ENCODE data around the gene ST6GALNAC3.
A peak's percentile ranks its signal among the peaks of the same experiment; 100 is the strongest.

Gene ST6GALNAC3

DNA sequence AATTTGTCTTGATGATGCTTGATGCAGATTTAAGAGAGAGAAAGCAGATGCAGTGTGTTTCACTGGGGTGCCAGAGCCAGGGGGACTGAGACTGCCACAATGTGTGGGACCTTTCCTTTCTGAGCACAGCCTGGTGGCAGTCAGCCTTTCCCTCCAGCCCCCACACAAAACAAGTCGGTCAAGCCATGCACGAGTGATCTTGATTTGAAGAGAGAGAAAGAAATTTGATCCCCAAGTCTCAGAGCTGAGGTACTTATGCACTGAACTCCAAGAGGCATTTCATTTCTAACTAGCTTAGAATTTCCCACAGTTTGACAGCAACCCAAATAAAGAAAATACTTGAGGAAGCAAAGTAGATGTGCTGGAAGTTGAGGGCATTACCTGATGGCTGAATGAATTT, 193.8 kb downstream of the ST6GALNAC3 start:
- no peak for DNase-seq (ENCODE audit: low read depth, low spot score)
- TF ChIP-seq, protein P1, sequence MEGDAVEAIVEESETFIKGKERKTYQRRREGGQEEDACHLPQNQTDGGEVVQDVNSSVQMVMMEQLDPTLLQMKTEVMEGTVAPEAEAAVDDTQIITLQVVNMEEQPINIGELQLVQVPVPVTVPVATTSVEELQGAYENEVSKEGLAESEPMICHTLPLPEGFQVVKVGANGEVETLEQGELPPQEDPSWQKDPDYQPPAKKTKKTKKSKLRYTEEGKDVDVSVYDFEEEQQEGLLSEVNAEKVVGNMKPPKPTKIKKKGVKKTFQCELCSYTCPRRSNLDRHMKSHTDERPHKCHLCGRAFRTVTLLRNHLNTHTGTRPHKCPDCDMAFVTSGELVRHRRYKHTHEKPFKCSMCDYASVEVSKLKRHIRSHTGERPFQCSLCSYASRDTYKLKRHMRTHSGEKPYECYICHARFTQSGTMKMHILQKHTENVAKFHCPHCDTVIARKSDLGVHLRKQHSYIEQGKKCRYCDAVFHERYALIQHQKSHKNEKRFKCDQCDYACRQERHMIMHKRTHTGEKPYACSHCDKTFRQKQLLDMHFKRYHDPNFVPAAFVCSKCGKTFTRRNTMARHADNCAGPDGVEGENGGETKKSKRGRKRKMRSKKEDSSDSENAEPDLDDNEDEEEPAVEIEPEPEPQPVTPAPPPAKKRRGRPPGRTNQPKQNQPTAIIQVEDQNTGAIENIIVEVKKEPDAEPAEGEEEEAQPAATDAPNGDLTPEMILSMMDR (IDR thresholded peaks at IDR 0.05; ENCODE audit: insufficient read depth, low read length, missing control alignments), result no peak
- no peak overlapping the region for H3K4me3 ChIP-seq (ENCODE audit: low read depth, low read length)
- ChIA-PET CTCF (no interaction called here), POLR2A (no interaction called here)

- ChIA-PET CTCF (no interaction called here), POLR2A (no interaction called here)
- DNase-seq (ENCODE audit: low read depth, low spot score), result peak; percentile 14
- H3K4me3 ChIP-seq (ENCODE audit: low read depth, low read length), result no peak overlapping the region
- TF ChIP-seq, protein P1 (IDR thresholded peaks at IDR 0.05; ENCODE audit: insufficient read depth, low read length, missing control alignments), result no peak
These were observed 194.6 kb downstream of the ST6GALNAC3 start for GRCh38 chr1:76269155-76269554.

- no peak overlapping the region for H3K4me3 ChIP-seq (ENCODE audit: low read depth, low read length)
- DNase-seq (ENCODE audit: low read depth, low spot score), result no peak
- CTCF ChIA-PET, result no interaction called here
- POLR2A ChIA-PET, result no interaction called here
- TF ChIP-seq, protein P1 (IDR thresholded peaks at IDR 0.05; ENCODE audit: insufficient read depth, low read length, missing control alignments), result no peak
These were observed 199.8 kb downstream of the ST6GALNAC3 start for GRCh38 chr1:76274302-76274701.

DNA sequence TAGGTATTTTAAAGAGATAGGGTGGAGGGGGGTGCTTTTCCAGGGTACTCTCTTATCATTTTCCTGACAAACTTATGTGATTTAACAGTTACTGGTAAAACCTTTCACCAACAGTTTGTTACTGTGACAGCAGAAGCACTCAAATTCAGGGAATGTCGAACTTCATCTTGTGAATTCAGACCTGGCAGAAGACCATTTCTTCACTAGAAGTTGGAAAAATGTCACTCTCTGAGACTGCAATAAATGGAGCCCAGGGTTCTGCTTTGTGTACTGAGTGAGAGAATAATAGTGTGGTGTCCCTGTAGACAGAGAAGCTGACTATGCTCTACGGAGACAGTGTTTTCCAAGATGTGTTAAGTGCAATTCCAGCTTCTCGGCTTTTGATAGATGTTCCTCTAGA, 200.2 kb downstream of the ST6GALNAC3 start:
- no peak overlapping the region for H3K4me3 ChIP-seq (ENCODE audit: low read depth, low read length)
- CTCF ChIA-PET, result no interaction called here
- TF ChIP-seq, protein P1 (IDR thresholded peaks at IDR 0.05; ENCODE audit: insufficient read depth, low read length, missing control alignments), result no peak
- DNase-seq (ENCODE audit: low read depth, low spot score), result no peak
- POLR2A ChIA-PET, result no interaction called here

DNA sequence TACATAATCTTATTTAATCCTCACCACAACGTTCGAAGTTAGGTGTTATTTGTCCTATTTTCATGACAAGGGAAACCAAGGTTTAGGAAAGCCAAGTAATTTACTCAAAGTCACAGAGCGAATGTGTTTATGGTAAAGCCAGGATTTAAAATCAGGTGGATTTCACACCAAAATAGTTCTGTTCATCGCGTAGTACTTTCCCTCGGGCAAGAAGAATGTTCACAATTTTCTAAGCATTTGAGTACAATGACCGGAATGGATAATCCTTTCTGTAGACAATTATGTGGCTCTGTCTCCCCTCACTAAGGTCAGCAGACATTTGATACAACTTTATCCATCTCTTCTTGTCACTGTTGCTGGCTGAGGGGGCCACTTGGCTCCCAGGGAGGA, 204.2 kb downstream of the ST6GALNAC3 start:
- ChIA-PET CTCF (no interaction called here), POLR2A (no interaction called here)
- TF ChIP-seq, protein P1 (IDR thresholded peaks at IDR 0.05; ENCODE audit: insufficient read depth, low read length, missing control alignments), result no peak
- no peak for DNase-seq (ENCODE audit: low read depth, low spot score)
- H3K4me3 ChIP-seq (ENCODE audit: low read depth, low read length), result no peak overlapping the region

- DNase-seq (ENCODE audit: low read depth, low spot score), result no peak
- TF ChIP-seq, protein P1 (IDR thresholded peaks at IDR 0.05; ENCODE audit: insufficient read depth, low read length, missing control alignments), result no peak
- ChIA-PET POLR2A (no interaction called here), CTCF (no interaction called here)
- H3K4me3 ChIP-seq (ENCODE audit: low read depth, low read length), result peak overlapping the region; percentile 13
These were observed 204.7 kb downstream of the ST6GALNAC3 start for GRCh38 chr1:76279101-76279748.

All from AG04449 (cell line).